Measurements from ENCODE around the gene MTHFSD.
A peak's percentile ranks its signal among the peaks of the same experiment; 100 is the strongest.
"Not testable (repeated sequence)": the region's sequence is repeated elsewhere in the genome, so short reads cannot be mapped to it uniquely, and the experiment has no call there.

Gene MTHFSD

GRCh38 chr16:86554917-86555703 is at the start of gene MTHFSD:
TSS of gene MTHFSD (minus strand) at chr16:86555235. CDS start at chr16:86555184, 51 bp downstream.
- DNase-seq (ENCODE audit: low read depth), result peak; percentile 94

DNA sequence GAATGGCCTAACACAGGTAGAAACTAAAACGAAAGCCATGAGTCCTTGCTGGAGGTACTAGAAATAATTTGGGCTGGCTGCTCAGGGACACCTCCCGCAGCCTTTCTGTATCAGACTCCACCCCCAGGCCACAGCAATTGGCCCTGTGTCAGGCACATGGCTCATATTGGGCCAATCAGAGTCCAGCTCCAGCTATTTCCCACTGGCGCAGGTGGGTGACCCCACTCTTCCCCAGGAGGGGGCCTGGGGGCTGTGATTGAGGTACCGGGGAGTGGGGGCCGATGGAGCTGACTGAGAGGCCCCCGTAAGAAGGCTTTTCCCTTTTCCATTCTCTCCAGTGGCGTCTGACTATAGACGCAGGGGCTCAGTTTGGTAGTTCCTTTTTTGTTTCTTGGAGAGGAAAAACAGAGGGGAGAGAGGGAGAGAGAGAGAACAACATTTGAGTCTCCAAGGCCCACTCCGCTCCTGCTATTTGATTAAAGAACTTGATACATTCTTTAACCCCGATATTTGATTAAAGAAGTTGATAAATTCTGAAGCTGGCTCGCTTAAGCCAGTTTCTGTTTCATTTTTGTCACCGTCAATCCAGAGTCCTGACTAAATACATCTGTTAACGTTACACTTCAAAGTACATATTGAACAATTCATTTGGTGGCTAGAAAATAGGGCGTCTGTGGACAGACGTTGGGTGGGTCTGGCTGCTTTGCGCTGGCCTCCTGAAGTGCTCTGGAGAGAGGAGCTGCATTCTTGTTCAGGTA is 49.6 kb upstream of the MTHFSD start:
- DNase-seq (ENCODE audit: low read depth), result peak; percentile 4

GRCh38 chr16:86602521-86602920 is 47.5 kb upstream of the MTHFSD start:
- no peak for DNase-seq (ENCODE audit: low read depth)

DNA sequence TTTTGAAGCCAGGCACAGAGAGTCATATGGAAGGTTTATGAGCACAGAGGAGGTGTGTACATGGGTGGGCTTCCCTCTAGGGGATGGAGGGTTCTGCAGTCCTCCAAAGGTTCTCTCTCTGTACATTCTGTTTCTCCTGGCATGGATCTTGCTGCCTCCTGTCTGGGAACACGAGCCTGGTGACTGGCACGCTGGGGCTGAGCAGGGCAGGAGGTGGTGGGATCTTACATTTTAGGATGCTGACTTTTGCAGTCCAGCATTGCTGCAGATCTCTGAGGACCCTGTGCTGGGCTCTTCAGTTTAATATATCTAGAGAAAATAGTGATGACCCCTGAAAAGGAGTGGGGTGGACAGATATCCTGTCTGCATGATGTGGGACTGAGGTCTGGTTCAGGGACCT is 46.3 kb upstream of the MTHFSD start:
- no peak for DNase-seq (ENCODE audit: low read depth)

DNA sequence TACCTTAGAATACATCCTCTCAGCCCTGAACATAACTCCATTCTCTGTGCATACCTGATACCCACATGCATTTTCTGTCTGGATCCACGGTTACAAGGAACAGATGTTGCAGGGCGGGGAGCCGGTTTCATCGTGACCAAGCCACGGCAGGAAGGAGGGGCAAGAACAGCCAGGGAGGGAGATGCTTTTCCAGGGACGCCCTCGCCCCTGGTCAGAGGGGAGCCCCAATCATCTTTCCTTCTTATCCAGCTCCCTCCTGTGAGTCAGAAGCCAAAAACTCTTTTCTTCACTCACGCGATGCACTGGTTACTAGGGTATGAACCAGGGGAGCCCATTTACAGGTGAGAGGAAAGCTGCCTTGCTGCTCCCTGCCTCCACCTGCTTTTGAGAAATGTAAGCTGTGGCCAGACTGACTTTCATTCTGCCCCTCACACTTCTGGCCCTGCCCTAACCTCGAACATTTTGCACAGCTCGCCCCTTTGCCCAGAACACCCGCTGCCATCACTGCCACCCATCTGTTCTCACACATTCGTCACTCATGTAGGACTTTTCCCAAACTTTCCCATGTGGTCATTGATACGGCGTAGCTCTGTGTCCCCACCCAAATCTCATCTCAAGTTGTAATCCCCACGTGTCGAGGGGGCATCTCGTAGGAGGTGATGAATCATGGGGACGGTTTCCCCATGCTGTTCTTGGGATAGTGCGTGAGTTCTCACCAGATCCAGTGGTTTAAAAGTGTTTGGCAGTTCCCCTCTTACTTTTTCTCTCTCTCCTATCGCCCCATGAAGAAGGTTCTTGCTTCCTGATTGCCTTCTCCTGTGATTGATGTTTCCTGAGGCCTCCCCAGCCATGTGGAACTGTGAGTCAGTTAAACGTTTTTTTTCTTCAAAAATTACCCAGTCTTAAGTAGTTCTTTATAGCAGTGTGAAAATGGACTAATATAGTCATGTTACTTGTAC is 43.9 kb upstream of the MTHFSD start:
- DNase-seq (ENCODE audit: low read depth), result no peak

DNA sequence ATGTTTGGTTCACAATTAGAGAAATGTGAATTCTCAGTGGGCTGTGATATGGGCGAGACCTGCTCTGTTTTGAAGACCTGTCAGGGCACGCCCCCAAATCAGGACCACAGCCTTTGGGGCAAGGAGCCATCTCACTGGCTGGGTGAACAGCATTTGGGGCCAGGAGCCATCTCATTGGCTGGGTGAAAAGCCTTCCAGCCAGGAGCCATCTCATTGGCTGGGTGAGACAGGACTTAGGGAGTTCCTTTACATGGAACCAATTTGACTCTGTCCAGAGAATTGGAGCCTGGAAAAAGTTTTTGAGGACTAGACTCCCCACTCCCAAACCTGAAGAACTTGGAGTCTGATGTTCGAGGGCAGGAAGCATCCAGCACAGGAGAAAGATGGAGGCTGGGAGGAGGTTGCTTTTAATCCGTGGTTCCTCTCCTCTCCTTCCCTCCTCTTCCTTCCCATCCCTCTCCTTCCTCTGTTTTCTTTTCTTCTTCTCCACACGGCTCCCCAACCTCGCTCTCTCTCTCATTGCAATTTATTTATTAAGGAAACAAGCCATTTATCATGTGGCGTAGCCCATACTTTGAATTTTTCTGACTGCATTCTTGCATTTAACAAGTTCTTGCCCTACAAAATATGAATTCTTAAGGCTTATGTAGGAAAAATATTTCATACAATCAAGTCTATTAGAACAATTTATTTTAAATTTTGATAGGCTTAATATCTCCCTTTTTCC is 43.0 kb upstream of the MTHFSD start:
- DNase-seq (ENCODE audit: low read depth), result no peak

DNA sequence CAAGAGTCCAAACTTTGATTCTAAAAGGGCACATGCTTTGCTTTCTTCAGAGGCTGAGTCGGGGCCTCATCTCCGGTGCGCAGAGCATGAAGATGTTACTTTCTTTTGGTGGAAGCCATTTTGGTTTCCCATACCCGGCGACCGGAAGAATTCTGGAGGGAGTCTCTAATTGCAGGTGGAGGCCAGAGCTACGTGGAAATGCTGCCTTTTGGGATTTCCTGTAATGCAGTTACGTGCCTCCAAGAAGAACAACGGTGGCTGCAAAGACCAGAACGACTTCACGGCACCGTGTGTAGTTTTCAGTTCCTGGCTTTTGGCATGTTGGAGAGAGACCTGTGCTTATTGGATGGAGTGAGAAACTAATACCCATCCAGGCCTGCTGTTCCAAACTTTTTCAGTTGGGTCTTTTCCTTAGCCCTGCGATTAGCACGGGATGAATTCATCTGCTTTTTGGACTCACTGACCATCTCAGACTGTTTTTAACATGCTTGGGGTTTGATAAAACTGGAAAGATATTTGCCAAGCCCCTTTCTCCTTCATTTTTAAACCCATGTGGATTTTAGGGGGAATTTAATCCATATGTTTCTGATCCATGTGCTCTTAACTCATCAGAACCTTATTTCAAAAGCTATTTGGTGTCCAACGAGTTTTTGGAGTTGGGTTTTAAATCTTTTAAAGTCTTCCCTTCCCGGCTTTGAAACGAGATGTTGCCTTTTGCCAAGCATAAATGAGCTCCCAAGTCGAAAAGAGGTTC is 42.3 kb upstream of the MTHFSD start:
- no peak for DNase-seq (ENCODE audit: low read depth)

GRCh38 chr16:86595983-86596605 is 41.1 kb upstream of the MTHFSD start:
- no peak for DNase-seq (ENCODE audit: low read depth)

- DNase-seq (ENCODE audit: low read depth), result no peak
These were observed 39.7 kb upstream of the MTHFSD start for GRCh38 chr16:86594721-86595120.

DNA sequence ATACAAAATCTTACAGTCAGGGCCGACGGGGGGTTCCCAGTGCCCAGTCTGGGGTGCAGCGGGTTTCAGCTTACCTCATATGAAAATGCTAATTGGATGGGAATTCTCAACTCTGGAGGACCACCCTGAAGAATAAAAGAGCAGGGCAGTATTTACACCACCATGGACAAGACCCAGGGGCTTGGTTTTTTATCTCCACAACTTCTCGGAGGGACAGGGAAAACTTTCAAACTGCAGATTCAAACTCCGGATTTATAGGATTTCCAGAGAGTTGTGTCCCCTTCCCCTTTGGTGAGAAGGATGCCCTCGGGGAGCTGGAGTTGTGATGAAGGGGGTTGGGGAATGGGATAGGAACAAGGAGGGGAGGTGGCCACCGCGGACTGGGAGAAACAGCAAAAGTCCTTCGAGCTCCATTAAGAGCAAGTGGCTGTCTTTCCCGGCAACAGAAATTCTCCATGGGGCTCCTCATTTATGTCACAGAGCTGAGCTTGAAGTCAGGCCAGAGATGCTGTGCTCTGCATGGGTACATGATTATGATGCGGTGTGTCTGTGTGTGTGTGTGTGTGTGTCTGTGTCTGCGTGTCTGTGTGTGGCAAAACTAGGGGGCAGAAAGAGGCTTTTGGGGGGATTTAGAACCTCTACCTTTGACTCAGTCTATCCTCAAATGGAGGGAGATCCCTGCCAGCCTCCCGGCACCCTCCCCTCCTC is 39.0 kb upstream of the MTHFSD start:
- no peak for DNase-seq (ENCODE audit: low read depth)

GRCh38 chr16:86591270-86591669 is 36.2 kb upstream of the MTHFSD start:
- no peak for DNase-seq (ENCODE audit: low read depth)

GRCh38 chr16:86590501-86591144 is 35.6 kb upstream of the MTHFSD start:
- DNase-seq (ENCODE audit: low read depth), result no peak

DNA sequence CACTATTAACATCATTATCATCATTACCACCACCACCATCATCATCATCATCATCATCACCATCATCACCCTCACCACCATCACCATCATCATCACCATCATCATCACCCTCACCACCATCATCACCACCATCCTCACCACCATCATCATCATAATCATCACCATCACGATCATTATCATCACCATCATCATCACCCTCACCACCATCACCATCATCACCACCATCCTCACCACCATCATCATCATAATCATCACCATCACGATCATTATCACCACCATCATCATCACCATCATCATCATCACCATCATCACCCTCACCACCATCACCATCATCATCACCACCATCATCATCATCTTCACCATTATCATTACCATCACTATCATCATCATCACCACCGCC is 32.9 kb upstream of the MTHFSD start:
- DNase-seq (ENCODE audit: low read depth), result not testable (repeated sequence)

- DNase-seq (ENCODE audit: low read depth), result no peak
These were observed 32.5 kb upstream of the MTHFSD start for GRCh38 chr16:86587487-86587886.

- no peak for DNase-seq (ENCODE audit: low read depth)
These were observed 31.0 kb upstream of the MTHFSD start for GRCh38 chr16:86585821-86586611.

- DNase-seq (ENCODE audit: low read depth), result no peak
These were observed 30.0 kb upstream of the MTHFSD start for GRCh38 chr16:86584726-86585721.

DNA sequence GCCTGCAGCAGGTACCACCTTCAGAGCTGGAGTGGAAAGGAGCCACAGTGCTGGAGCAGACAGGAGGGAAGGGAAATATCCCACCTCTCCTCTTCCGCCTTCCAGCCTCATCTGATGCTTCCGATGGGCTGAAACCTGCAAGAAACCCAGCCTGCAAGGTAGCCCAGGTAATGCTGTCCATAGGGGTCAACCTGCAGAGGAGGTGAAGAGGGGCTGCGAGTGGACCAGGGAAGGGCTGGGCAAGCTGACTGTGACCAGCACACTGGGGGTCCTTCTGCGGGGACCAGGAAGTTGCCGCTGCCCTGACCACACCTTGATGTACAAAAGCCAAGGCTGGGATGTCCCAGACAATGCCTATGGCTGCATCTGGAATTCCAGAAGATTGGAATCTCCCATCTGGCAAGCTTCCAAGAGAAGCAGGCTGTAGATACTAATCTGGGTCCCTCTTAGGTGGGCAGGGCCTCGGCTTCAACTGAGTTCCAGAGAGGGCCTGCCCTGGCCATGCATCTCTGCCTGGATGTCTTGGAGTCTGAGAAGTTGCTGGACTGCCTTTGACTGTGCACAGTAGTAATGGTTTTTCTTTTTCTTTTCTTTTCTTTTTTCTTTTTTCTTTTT is 29.1 kb upstream of the MTHFSD start:
- no peak for DNase-seq (ENCODE audit: low read depth)
